Suprapubic skin (tissue), 4 donors: Measurements from ENCODE around the gene SHC2. TPM values are rescaled to one million over a fixed set of nuclear protein-coding genes. Genes with fewer than 3 reads are reported as not detected.
A peak's percentile ranks its signal among the peaks of the same experiment; 100 is the strongest.

Source experiments
- DNase-seq, 2 donors: peaks; one replicate each; pipeline ENCODE4 v3.0.0-alpha.2; 2019; ENCODE audit warnings: low spot score in 2 of 2
- H3K27ac ChIP-seq: fragments of 200-600 bp; sonication (generic); one replicate; pipeline ENCODE4 v1.5.1; 2019
- H3K27me3 ChIP-seq: fragments of 200-600 bp; sonication (generic); one replicate; pipeline ENCODE4 v1.5.1; 2019
- H3K36me3 ChIP-seq: fragments of 200-600 bp; sonication (generic); one replicate; pipeline ENCODE4 v1.5.1; 2019
- H3K4me1 ChIP-seq: fragments of 200-600 bp; sonication (generic); one replicate; pipeline ENCODE4 v1.5.1; 2019
- H3K4me3 ChIP-seq: fragments of 200-600 bp; sonication (generic); one replicate; pipeline ENCODE4 v1.5.1; 2019; ENCODE audit warnings: mild to moderate bottlenecking
- H3K9me3 ChIP-seq: fragments of 200-600 bp; sonication (generic); one replicate; pipeline ENCODE4 v1.5.1; 2019
- CTCF ChIP-seq, 2 donors: fragments of 200-600 bp in 1 of 2; fragments of 450-650 bp in 1 of 2; sonication (generic) in 1 of 2; IDR thresholded peaks; one replicate each; pipeline ENCODE4 v1.5.1; 2016 to 2019; ENCODE audit warnings: antibody characterized with exemption in 2 of 2, mild to moderate bottlenecking in 1 of 2, moderate library complexity in 1 of 2
- EP300 ChIP-seq: sonication (generic); formaldehyde crosslinking; IDR thresholded peaks from one replicate; pipeline ENCODE4 v1.6.1; 2017; ENCODE audit warnings: antibody characterized with exemption
- POLR2A ChIP-seq, 2 donors: fragments of 450-650 bp; IDR thresholded peaks; one replicate each; pipeline ENCODE4 v1.6.1; 2017; ENCODE audit warnings: antibody characterized with exemption in 2 of 2, mild to moderate bottlenecking in 2 of 2, moderate library complexity in 2 of 2
- POLR2AphosphoS5 ChIP-seq, 3 donors: sonication (generic); formaldehyde crosslinking; IDR thresholded peaks; one replicate each; pipeline ENCODE4 v1.6.1; 2017; ENCODE audit warnings: antibody characterized with exemption in 3 of 3
- WGBS: methylation state at CpG from one replicate; pipeline ENCODE4 v1.1.5; 2018; 5-methylcytosine and 5-hydroxymethylcytosine counted together
- total RNA-seq, 4 donors: library from RNA; depleted of rRNA; stranded (reverse); fragments of >200 nt; gene quantifications; one replicate each; pipeline ENCODE4 v1.1.0, GENCODE V29; 2016

SHC2 gene
- total RNA-seq, 4 donors from 2014 or later: 16.3 to 40.7 (median 19.6) TPM

DNA sequence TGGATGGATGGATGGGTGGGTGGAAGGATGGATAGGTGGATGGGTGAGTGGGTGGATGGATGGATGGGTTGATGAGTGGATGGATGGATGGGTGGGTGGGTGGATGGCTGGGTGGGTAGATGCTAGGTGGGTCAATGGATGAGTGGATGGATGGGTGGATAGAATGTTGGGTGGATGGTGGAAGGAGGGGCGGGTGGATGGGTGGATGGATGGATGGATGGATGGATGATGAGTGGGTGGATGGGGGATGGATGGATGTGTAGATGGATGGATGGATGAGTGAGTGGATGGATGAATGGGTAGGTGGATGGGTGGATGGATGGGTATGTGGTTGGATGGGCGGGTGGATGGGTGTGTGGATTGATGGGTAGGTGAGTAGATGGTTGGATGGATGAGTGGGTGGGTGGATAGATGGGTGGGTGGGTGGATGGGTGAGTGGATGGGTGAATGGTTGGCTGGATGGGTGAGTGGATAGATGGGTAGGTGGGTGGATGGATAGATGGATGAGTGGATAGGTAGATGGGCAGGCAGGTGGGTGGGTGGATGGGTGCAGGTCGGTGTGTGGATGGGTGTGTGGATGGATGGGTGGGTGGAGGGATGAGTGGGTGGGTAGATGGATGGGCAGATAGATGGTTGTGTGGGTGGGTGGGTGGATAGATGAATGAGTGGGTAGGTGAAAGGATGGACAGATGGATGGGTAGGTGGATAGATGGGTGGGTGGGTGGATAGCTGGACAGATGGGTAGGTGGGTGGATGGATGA, 4.4 kb upstream of the SHC2 start:
- Histone ChIP-seq H3K4me3 (no peak overlapping the region), H3K9me3 (no peaks in the 10 kb centered on the region), H3K27me3 (peaks cover 14% of the 10 kb centered on the region), H3K4me1 (peaks cover 16% of the 10 kb centered on the region), H3K36me3 (no peaks in the 10 kb centered on the region), H3K27ac (no peak overlapping the region)
- TF ChIP-seq EP300 (no peak), CTCF (IDR thresholded peaks at IDR 0.05) (no peak), POLR2A (IDR thresholded peaks at IDR 0.05) (no peak), POLR2AphosphoS5 (IDR thresholded peaks at IDR 0.05) (no peak)
- DNase-seq: no peak
- 95% methylated on average over 3 of the region's 3 CpGs for WGBS

DNA sequence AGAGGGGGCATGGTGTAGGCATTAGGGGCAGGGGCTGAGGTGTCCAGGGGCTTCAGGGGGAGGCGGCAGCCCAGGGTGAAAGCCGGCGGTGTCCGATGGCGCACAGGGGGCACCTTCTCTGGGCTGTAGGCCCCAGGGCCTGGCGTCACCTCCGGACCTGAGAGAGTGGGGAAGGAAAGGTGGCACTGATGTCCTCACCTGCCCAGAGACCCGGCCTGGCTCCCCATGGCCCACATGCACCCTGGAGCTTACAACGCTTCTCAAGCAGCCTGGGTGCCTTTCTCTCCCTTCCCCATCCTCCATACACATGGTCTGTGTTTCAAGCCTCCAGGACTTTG, 3.3 kb upstream of the SHC2 start:
- Histone ChIP-seq H3K4me3 (no peak overlapping the region), H3K27me3 (peaks cover 14% of the 10 kb centered on the region), H3K27ac (no peak overlapping the region), H3K9me3 (no peaks in the 10 kb centered on the region), H3K36me3 (no peaks in the 10 kb centered on the region), H3K4me1 (peaks cover 22% of the 10 kb centered on the region)
- DNase-seq: no peak
- WGBS: 92% methylated on average over 5 of the region's 9 CpGs
- no peak for TF ChIP-seq EP300
- TF ChIP-seq POLR2AphosphoS5 (IDR thresholded peaks at IDR 0.05): no peak
- no peak for TF ChIP-seq POLR2A (IDR thresholded peaks at IDR 0.05)
- TF ChIP-seq CTCF (IDR thresholded peaks at IDR 0.05): no peak

DNA sequence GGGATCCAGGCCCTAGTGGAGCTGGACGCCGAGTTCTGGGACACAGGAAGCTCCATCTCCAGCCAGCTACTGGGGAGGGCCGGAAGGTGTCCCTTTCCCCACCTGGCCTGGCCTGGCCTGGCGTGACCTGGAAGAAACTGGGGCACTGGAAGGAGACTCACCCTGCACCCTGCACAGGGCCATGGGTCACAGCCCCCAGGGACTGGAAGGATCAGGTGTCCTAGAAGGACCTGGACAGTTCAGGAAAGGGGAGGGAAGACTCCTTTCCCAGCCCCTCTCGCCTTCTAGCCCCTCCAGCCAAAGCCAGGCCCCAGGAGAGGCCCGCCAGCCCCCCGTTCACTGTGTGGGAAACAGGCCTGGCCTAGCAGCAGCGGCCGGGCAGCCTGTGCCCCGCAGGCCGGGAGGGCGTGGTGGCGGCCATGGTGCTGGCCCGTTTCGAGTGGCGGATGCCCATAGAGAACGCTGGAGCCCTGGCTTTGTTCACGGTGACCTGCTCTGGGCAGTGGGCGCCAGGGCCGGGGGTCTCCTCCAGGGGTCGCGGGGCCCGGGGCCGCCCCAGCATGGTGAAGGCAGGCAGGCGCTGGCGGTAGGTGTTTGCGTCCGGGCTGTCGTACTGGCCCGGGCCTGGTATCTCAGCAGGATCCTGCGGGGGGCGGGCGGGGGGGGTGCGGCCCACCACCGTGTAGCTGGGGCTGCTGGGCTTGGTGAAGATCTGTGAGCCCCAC, 2.8 kb upstream of the SHC2 start:
- Histone ChIP-seq H3K27me3 (peaks cover 14% of the 10 kb centered on the region), H3K4me1 (peaks cover 22% of the 10 kb centered on the region), H3K9me3 (no peaks in the 10 kb centered on the region), H3K4me3 (no peak overlapping the region), H3K36me3 (no peaks in the 10 kb centered on the region), H3K27ac (no peak overlapping the region)
- TF ChIP-seq CTCF (IDR thresholded peaks at IDR 0.05): no peak
- no peak for TF ChIP-seq POLR2AphosphoS5 (IDR thresholded peaks at IDR 0.05)
- TF ChIP-seq POLR2A (IDR thresholded peaks at IDR 0.05): no peak
- TF ChIP-seq EP300: no peak
- 87% methylated on average over 23 of the region's 35 CpGs for WGBS
- no peak for DNase-seq

DNA sequence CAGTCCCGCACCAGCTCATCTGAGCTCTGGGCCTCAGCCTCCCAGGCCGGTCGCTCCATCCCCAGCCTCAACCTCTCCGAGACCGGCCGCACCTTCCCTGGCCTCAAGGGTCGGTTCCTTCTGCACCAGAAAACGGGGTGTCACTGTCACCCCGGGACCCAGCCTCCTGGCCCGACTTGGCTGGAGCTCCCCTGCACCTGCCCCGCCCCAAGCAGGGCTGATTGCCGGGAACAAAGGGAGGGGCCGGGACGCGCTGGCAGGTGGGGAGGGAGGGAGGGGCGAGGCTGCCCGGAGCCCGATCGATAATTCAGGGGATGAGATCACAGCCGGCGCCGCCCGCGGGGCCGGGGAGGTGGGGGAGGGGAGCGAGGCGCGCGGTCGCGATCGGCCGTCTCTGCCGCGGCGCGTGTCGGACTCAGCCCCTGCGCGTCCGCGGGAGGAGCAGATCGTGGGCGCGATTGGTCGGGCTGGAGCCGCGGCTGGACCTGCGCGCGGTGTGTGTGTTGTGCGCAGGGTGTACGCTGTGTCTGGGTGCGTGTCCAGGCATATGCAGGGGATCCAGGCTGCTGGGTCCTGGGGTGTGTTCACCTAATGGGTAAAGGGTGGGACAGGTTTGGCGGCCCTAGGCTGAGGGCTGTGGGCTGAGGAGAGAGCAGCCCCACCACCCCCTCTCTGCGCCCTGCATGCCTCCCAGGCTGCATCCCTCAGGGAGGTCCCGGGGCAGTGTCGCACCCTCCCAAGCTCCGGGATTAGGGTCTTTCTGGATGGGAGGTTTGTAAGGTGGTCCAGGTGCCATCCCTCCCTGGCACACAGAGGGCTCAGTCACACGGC, 1.1 kb upstream of the SHC2 start:
- Histone ChIP-seq H3K9me3 (no peaks in the 10 kb centered on the region), H3K36me3 (no peaks in the 10 kb centered on the region), H3K4me1 (peaks cover 22% of the 10 kb centered on the region), H3K27me3 (peaks cover 14% of the 10 kb centered on the region), H3K27ac (peak overlapping the region; percentile 48), H3K4me3 (peak overlapping the region; percentile 74)
- TF ChIP-seq POLR2AphosphoS5 (IDR thresholded peaks at IDR 0.05) (no peak), CTCF (IDR thresholded peaks at IDR 0.05) (no peak), POLR2A (IDR thresholded peaks at IDR 0.05) (no peak), EP300 (no peak)
- DNase-seq: no peak
- WGBS: 2% methylated on average over 10 of the region's 60 CpGs
